ENCODE results near the gene NPLOC4.

Gene NPLOC4

GRCh38 chr17:81563861-81564586 is 72.9 kb downstream of the NPLOC4 start:
- DNase-seq, result peak; percentile 45

GRCh38 chr17:81561494-81561885 is 75.4 kb downstream of the NPLOC4 start:
- DNase-seq, result peak; percentile 2

- peak; percentile 7 for DNase-seq
Observed at GRCh38 chr17:81558941-81559806, 77.7 kb downstream of the NPLOC4 start.

GRCh38 chr17:81558115-81558468 is 78.8 kb downstream of the NPLOC4 start:
- no peak for DNase-seq

- no peak for DNase-seq
Observed at GRCh38 chr17:81557276-81558114, 79.4 kb downstream of the NPLOC4 start.

- no peak for DNase-seq
Observed at GRCh38 chr17:81556863-81557262, 80.0 kb downstream of the NPLOC4 start.

- DNase-seq, result peak; percentile 23
Observed at GRCh38 chr17:81556175-81556691, 80.7 kb downstream of the NPLOC4 start.

GRCh38 chr17:81553616-81554181 is 83.2 kb downstream of the NPLOC4 start:
- DNase-seq, result peak; percentile 68

GRCh38 chr17:81553018-81553615 is 83.8 kb downstream of the NPLOC4 start:
- DNase-seq, result peak; percentile 76

- DNase-seq, result peak; percentile 84
Observed at GRCh38 chr17:81552244-81553017, 84.5 kb downstream of the NPLOC4 start, which contains the start of gene FAAP100. TSS of gene FAAP100 (minus strand) at chr17:81552353. CDS start at chr17:81552330, 23 bp downstream.

GRCh38 chr17:81551458-81552243 is 85.3 kb downstream of the NPLOC4 start:
- DNase-seq, result peak; percentile 10

- DNase-seq, result no peak
Observed at GRCh38 chr17:81550830-81551457, 86.0 kb downstream of the NPLOC4 start.

GRCh38 chr17:81550285-81550684 is 86.6 kb downstream of the NPLOC4 start:
- DNase-seq, result no peak

- no peak for DNase-seq
Observed at GRCh38 chr17:81549826-81550225, 87.1 kb downstream of the NPLOC4 start.

GRCh38 chr17:81549031-81549557 is 87.8 kb downstream of the NPLOC4 start:
- no peak for DNase-seq

GRCh38 chr17:81547614-81547982 is 89.3 kb downstream of the NPLOC4 start:
- DNase-seq, result no peak

- DNase-seq, result no peak
Observed at GRCh38 chr17:81546906-81547613, 89.9 kb downstream of the NPLOC4 start.

- DNase-seq, result no peak
Observed at GRCh38 chr17:81545160-81545949, 91.6 kb downstream of the NPLOC4 start.
